ENCODE data around the gene GORASP1.

The GORASP1 gene

GRCh38 chr3:39125841-39126500, 18.5 kb upstream of the GORASP1 start:
- Mint-ChIP-seq H3K27me3 (ENCODE audit: low read depth) (peaks cover 16% of the 10 kb centered on the region), H3K9me3 (no peaks in the 10 kb centered on the region), H3K4me1 (ENCODE audit: low read depth) (peaks cover 19% of the 10 kb centered on the region), H3K36me3 (ENCODE audit: low read depth) (no peaks in the 10 kb centered on the region), H3K4me3 (no peak overlapping the region), H3K27ac (no peak overlapping the region)
- no peak for DNase-seq (ENCODE audit: low spot score)

GRCh38 chr3:39124876-39125840, 17.7 kb upstream of the GORASP1 start:
- Mint-ChIP-seq H3K4me1 (ENCODE audit: low read depth) (peaks cover 17% of the 10 kb centered on the region), H3K36me3 (ENCODE audit: low read depth) (no peaks in the 10 kb centered on the region), H3K4me3 (no peak overlapping the region), H3K27ac (no peak overlapping the region), H3K27me3 (ENCODE audit: low read depth) (peaks cover 16% of the 10 kb centered on the region), H3K9me3 (no peaks in the 10 kb centered on the region)
- no peak for DNase-seq (ENCODE audit: low spot score)

GRCh38 chr3:39122813-39123212, 15.4 kb upstream of the GORASP1 start:
- H3K27me3 Mint-ChIP-seq (ENCODE audit: low read depth) = peaks cover 17% of the 10 kb centered on the region
- no peak for DNase-seq (ENCODE audit: low spot score)
- H3K4me1 Mint-ChIP-seq (ENCODE audit: low read depth) = peaks cover 9% of the 10 kb centered on the region
- H3K9me3 Mint-ChIP-seq = no peaks in the 10 kb centered on the region
- H3K27ac Mint-ChIP-seq = no peak overlapping the region
- H3K4me3 Mint-ChIP-seq = no peak overlapping the region
- no peaks in the 10 kb centered on the region for H3K36me3 Mint-ChIP-seq (ENCODE audit: low read depth)

GRCh38 chr3:39121621-39122020, 14.2 kb upstream of the GORASP1 start:
- Mint-ChIP-seq H3K4me3 (no peak overlapping the region), H3K9me3 (no peaks in the 10 kb centered on the region), H3K27me3 (ENCODE audit: low read depth) (peaks cover 18% of the 10 kb centered on the region), H3K4me1 (ENCODE audit: low read depth) (peaks cover under 1% of the 10 kb centered on the region), H3K27ac (no peak overlapping the region), H3K36me3 (ENCODE audit: low read depth) (no peaks in the 10 kb centered on the region)
- no peak for DNase-seq (ENCODE audit: low spot score)

- H3K27ac Mint-ChIP-seq = no peak overlapping the region
- no peaks in the 10 kb centered on the region for H3K36me3 Mint-ChIP-seq (ENCODE audit: low read depth)
- H3K4me3 Mint-ChIP-seq = no peak overlapping the region
- H3K4me1 Mint-ChIP-seq (ENCODE audit: low read depth) = no peaks in the 10 kb centered on the region
- DNase-seq (ENCODE audit: low spot score) = no peak
- H3K9me3 Mint-ChIP-seq = no peaks in the 10 kb centered on the region
- H3K27me3 Mint-ChIP-seq (ENCODE audit: low read depth) = peaks cover 15% of the 10 kb centered on the region
Observed at GRCh38 chr3:39118931-39119660, 11.7 kb upstream of the GORASP1 start.

- Mint-ChIP-seq H3K27ac (no peak overlapping the region), H3K4me3 (no peak overlapping the region), H3K27me3 (ENCODE audit: low read depth) (peaks cover 9% of the 10 kb centered on the region), H3K9me3 (no peaks in the 10 kb centered on the region), H3K4me1 (ENCODE audit: low read depth) (no peaks in the 10 kb centered on the region), H3K36me3 (ENCODE audit: low read depth) (no peaks in the 10 kb centered on the region)
- DNase-seq (ENCODE audit: low spot score) = no peak
Observed at GRCh38 chr3:39118079-39118478, 10.7 kb upstream of the GORASP1 start.

GRCh38 chr3:39115870-39116269, 8.4 kb upstream of the GORASP1 start:
- Mint-ChIP-seq H3K27ac (no peak overlapping the region), H3K9me3 (no peaks in the 10 kb centered on the region), H3K4me3 (no peak overlapping the region), H3K4me1 (ENCODE audit: low read depth) (no peaks in the 10 kb centered on the region), H3K36me3 (ENCODE audit: low read depth) (no peaks in the 10 kb centered on the region), H3K27me3 (ENCODE audit: low read depth) (peaks cover 2% of the 10 kb centered on the region)
- no peak for DNase-seq (ENCODE audit: low spot score)

GRCh38 chr3:39114456-39114855, 7.0 kb upstream of the GORASP1 start:
- peaks cover under 1% of the 10 kb centered on the region for H3K4me1 Mint-ChIP-seq (ENCODE audit: low read depth)
- H3K27ac Mint-ChIP-seq = no peak overlapping the region
- H3K36me3 Mint-ChIP-seq (ENCODE audit: low read depth) = no peaks in the 10 kb centered on the region
- DNase-seq (ENCODE audit: low spot score) = no peak
- no peaks in the 10 kb centered on the region for H3K9me3 Mint-ChIP-seq
- H3K4me3 Mint-ChIP-seq = no peak overlapping the region
- H3K27me3 Mint-ChIP-seq (ENCODE audit: low read depth) = peaks cover 2% of the 10 kb centered on the region

- no peak overlapping the region for H3K4me3 Mint-ChIP-seq
- peaks cover 2% of the 10 kb centered on the region for H3K27me3 Mint-ChIP-seq (ENCODE audit: low read depth)
- DNase-seq (ENCODE audit: low spot score) = no peak
- peaks cover 11% of the 10 kb centered on the region for H3K4me1 Mint-ChIP-seq (ENCODE audit: low read depth)
- H3K27ac Mint-ChIP-seq = no peak overlapping the region
- H3K36me3 Mint-ChIP-seq (ENCODE audit: low read depth) = no peaks in the 10 kb centered on the region
- H3K9me3 Mint-ChIP-seq = no peaks in the 10 kb centered on the region
Observed at GRCh38 chr3:39113291-39113690, 5.9 kb upstream of the GORASP1 start.

- no peaks in the 10 kb centered on the region for H3K27me3 Mint-ChIP-seq (ENCODE audit: low read depth)
- H3K9me3 Mint-ChIP-seq = no peaks in the 10 kb centered on the region
- DNase-seq (ENCODE audit: low spot score) = no peak
- peaks cover 17% of the 10 kb centered on the region for H3K4me1 Mint-ChIP-seq (ENCODE audit: low read depth)
- no peak overlapping the region for H3K4me3 Mint-ChIP-seq
- no peak overlapping the region for H3K27ac Mint-ChIP-seq
- peaks cover 2% of the 10 kb centered on the region for H3K36me3 Mint-ChIP-seq (ENCODE audit: low read depth)
Observed at GRCh38 chr3:39112535-39112934, 5.1 kb upstream of the GORASP1 start.

GRCh38 chr3:39112113-39112512, 4.7 kb upstream of the GORASP1 start:
- H3K4me1 Mint-ChIP-seq (ENCODE audit: low read depth) = peaks cover 17% of the 10 kb centered on the region
- H3K9me3 Mint-ChIP-seq = no peaks in the 10 kb centered on the region
- peaks cover 2% of the 10 kb centered on the region for H3K36me3 Mint-ChIP-seq (ENCODE audit: low read depth)
- H3K27ac Mint-ChIP-seq = no peak overlapping the region
- DNase-seq (ENCODE audit: low spot score) = no peak
- H3K4me3 Mint-ChIP-seq = no peak overlapping the region
- no peaks in the 10 kb centered on the region for H3K27me3 Mint-ChIP-seq (ENCODE audit: low read depth)

- no peaks in the 10 kb centered on the region for H3K9me3 Mint-ChIP-seq
- H3K36me3 Mint-ChIP-seq (ENCODE audit: low read depth) = peaks cover 4% of the 10 kb centered on the region
- DNase-seq (ENCODE audit: low spot score) = no peak
- H3K4me3 Mint-ChIP-seq = no peak overlapping the region
- H3K4me1 Mint-ChIP-seq (ENCODE audit: low read depth) = peaks cover 30% of the 10 kb centered on the region
- H3K27me3 Mint-ChIP-seq (ENCODE audit: low read depth) = no peaks in the 10 kb centered on the region
- H3K27ac Mint-ChIP-seq = no peak overlapping the region
Observed at GRCh38 chr3:39110041-39110639, 2.7 kb upstream of the GORASP1 start.

GRCh38 chr3:39109086-39109485, 1.7 kb upstream of the GORASP1 start:
- no peak overlapping the region for H3K27ac Mint-ChIP-seq
- peak overlapping the region; percentile 90 for H3K4me3 Mint-ChIP-seq
- peaks cover 34% of the 10 kb centered on the region for H3K4me1 Mint-ChIP-seq (ENCODE audit: low read depth)
- peaks cover 4% of the 10 kb centered on the region for H3K36me3 Mint-ChIP-seq (ENCODE audit: low read depth)
- no peak for DNase-seq (ENCODE audit: low spot score)
- H3K27me3 Mint-ChIP-seq (ENCODE audit: low read depth) = no peaks in the 10 kb centered on the region
- no peaks in the 10 kb centered on the region for H3K9me3 Mint-ChIP-seq
